ENCODE results near the gene AGAP1. TPM values are rescaled to one million over a fixed set of nuclear protein-coding genes. Genes with fewer than 3 reads are reported as not detected.

The AGAP1 gene
- polyA plus RNA-seq, 3 donors from 2014 or later, result 0.18 to 2.3 (median 0.21) TPM

GRCh38 chr2:235968616-235969324, 474.9 kb downstream of the AGAP1 start:
- H3K4me3 Mint-ChIP-seq, result no peak overlapping the region
- DNase-seq, result no peak
- H3K27ac Mint-ChIP-seq, result no peak overlapping the region
- no peaks in the 10 kb centered on the region for H3K9me3 Mint-ChIP-seq
- peaks cover 9 to 10% (median 9%) of the 10 kb centered on the region in 3 donors for H3K36me3 Mint-ChIP-seq
- H3K27me3 Mint-ChIP-seq (ENCODE audit: low read depth in 3 of 3), result peaks cover 0 to 2% (median 2%) of the 10 kb centered on the region in 3 donors
- H3K4me1 Mint-ChIP-seq, result no peaks in the 10 kb centered on the region

GRCh38 chr2:235970204-235971040, 476.6 kb downstream of the AGAP1 start:
- Mint-ChIP-seq H3K4me3 (no peak overlapping the region), H3K27me3 (ENCODE audit: low read depth in 3 of 3) (peaks cover 0 to 3% (median 2%) of the 10 kb centered on the region in 3 donors), H3K4me1 (no peaks in the 10 kb centered on the region), H3K36me3 (peaks cover 9 to 14% (median 13%) of the 10 kb centered on the region in 3 donors), H3K27ac (no peak overlapping the region), H3K9me3 (no peaks in the 10 kb centered on the region)
- DNase-seq, result no peak

- Mint-ChIP-seq H3K36me3 (peaks cover 6 to 13% (median 12%) of the 10 kb centered on the region in 3 donors), H3K27ac (no peak overlapping the region)
- DNase-seq, result no peak
Measured at GRCh38 chr2:235976516-235976915, 482.7 kb downstream of the AGAP1 start.

GRCh38 chr2:235976956-235977355, 483.1 kb downstream of the AGAP1 start:
- Mint-ChIP-seq H3K27me3 (ENCODE audit: low read depth in 3 of 3) (peaks cover 0 to 2% (median 2%) of the 10 kb centered on the region in 3 donors), H3K36me3 (peaks cover 6 to 13% (median 12%) of the 10 kb centered on the region in 3 donors), H3K4me1 (no peaks in the 10 kb centered on the region), H3K9me3 (no peaks in the 10 kb centered on the region), H3K27ac (no peak overlapping the region), H3K4me3 (no peak overlapping the region)
- no peak for DNase-seq

More at GRCh38 chr2:235976516-235976915, 482.7 kb downstream of the AGAP1 start:
- H3K4me3 Mint-ChIP-seq, result no peak overlapping the region
- H3K4me1 Mint-ChIP-seq, result no peaks in the 10 kb centered on the region
- no peaks in the 10 kb centered on the region for H3K9me3 Mint-ChIP-seq
- peaks cover 0 to 2% (median 2%) of the 10 kb centered on the region in 3 donors for H3K27me3 Mint-ChIP-seq (ENCODE audit: low read depth in 3 of 3)

GRCh38 chr2:235977445-235977844, 483.6 kb downstream of the AGAP1 start:
- Mint-ChIP-seq H3K36me3 (peaks cover 6 to 13% (median 12%) of the 10 kb centered on the region in 3 donors), H3K4me3 (no peak overlapping the region), H3K27me3 (ENCODE audit: low read depth in 3 of 3) (peaks cover 0 to 2% (median 2%) of the 10 kb centered on the region in 3 donors), H3K27ac (no peak overlapping the region), H3K9me3 (no peaks in the 10 kb centered on the region), H3K4me1 (no peaks in the 10 kb centered on the region)
- DNase-seq, result no peak

- Mint-ChIP-seq H3K36me3 (peaks cover 6 to 13% (median 12%) of the 10 kb centered on the region in 3 donors), H3K27ac (no peak overlapping the region), H3K4me1 (no peaks in the 10 kb centered on the region), H3K4me3 (no peak overlapping the region), H3K27me3 (ENCODE audit: low read depth in 3 of 3) (peaks cover 0 to 2% (median 2%) of the 10 kb centered on the region in 3 donors), H3K9me3 (no peaks in the 10 kb centered on the region)
- no peak for DNase-seq
Measured at GRCh38 chr2:235978022-235978421, 484.2 kb downstream of the AGAP1 start.

GRCh38 chr2:235979037-235979436, 485.2 kb downstream of the AGAP1 start:
- H3K9me3 Mint-ChIP-seq, result no peaks in the 10 kb centered on the region
- DNase-seq, result no peak
- H3K36me3 Mint-ChIP-seq, result peaks cover 6 to 20% (median 16%) of the 10 kb centered on the region in 3 donors
- H3K27ac Mint-ChIP-seq, result no peak overlapping the region
- no peak overlapping the region for H3K4me3 Mint-ChIP-seq
- H3K27me3 Mint-ChIP-seq (ENCODE audit: low read depth in 3 of 3), result peaks cover 0 to 2% (median 0%) of the 10 kb centered on the region in 3 donors
- no peaks in the 10 kb centered on the region for H3K4me1 Mint-ChIP-seq

GRCh38 chr2:235979753-235980435, 486.1 kb downstream of the AGAP1 start:
- Mint-ChIP-seq H3K27me3 (ENCODE audit: low read depth in 3 of 3) (peaks cover 0 to 4% (median 0%) of the 10 kb centered on the region in 3 donors), H3K4me3 (no peak overlapping the region), H3K27ac (no peak overlapping the region), H3K9me3 (no peaks in the 10 kb centered on the region), H3K4me1 (no peaks in the 10 kb centered on the region), H3K36me3 (peaks cover 10 to 16% (median 16%) of the 10 kb centered on the region in 3 donors)
- DNase-seq, result no peak

- H3K27ac Mint-ChIP-seq, result no peak overlapping the region
Measured at GRCh38 chr2:235981631-235982030, 487.8 kb downstream of the AGAP1 start.

GRCh38 chr2:235983016-235983415, 489.2 kb downstream of the AGAP1 start:
- Mint-ChIP-seq H3K4me3 (no peak overlapping the region), H3K4me1 (peaks cover 2 to 7% of the 10 kb centered on the region in 2 donors), H3K9me3 (no peaks in the 10 kb centered on the region), H3K36me3 (peaks cover 4 to 16% (median 8%) of the 10 kb centered on the region in 3 donors), H3K27ac (no peak overlapping the region), H3K27me3 (ENCODE audit: low read depth in 3 of 3) (peaks cover 0 to 4% (median 2%) of the 10 kb centered on the region in 3 donors)
- DNase-seq, result no peak

More at GRCh38 chr2:235981631-235982030, 487.8 kb downstream of the AGAP1 start:
- DNase-seq, result no peak
- Mint-ChIP-seq H3K9me3 (no peaks in the 10 kb centered on the region), H3K4me1 (peaks cover 2 to 7% of the 10 kb centered on the region in 2 donors), H3K27me3 (ENCODE audit: low read depth in 3 of 3) (peaks cover 0 to 4% (median 0%) of the 10 kb centered on the region in 3 donors), H3K36me3 (peaks cover 4 to 16% (median 8%) of the 10 kb centered on the region in 3 donors), H3K4me3 (no peak overlapping the region)

GRCh38 chr2:235984552-235984951, 490.7 kb downstream of the AGAP1 start:
- peaks cover 0 to 7% (median 2%) of the 10 kb centered on the region in 3 donors for H3K27me3 Mint-ChIP-seq (ENCODE audit: low read depth in 3 of 3)
- no peak overlapping the region for H3K27ac Mint-ChIP-seq
- DNase-seq, result no peak
- peaks cover 8 to 13% of the 10 kb centered on the region in 2 donors for H3K4me1 Mint-ChIP-seq
- peaks cover 4 to 12% (median 10%) of the 10 kb centered on the region in 3 donors for H3K36me3 Mint-ChIP-seq
- no peak overlapping the region for H3K4me3 Mint-ChIP-seq
- no peaks in the 10 kb centered on the region for H3K9me3 Mint-ChIP-seq

- no peak overlapping the region for H3K4me3 Mint-ChIP-seq
- H3K9me3 Mint-ChIP-seq, result no peaks in the 10 kb centered on the region
- H3K36me3 Mint-ChIP-seq, result peaks cover 4 to 14% (median 8%) of the 10 kb centered on the region in 3 donors
- H3K27ac Mint-ChIP-seq, result no peak overlapping the region
- H3K27me3 Mint-ChIP-seq (ENCODE audit: low read depth in 3 of 3), result peaks cover 0 to 7% (median 2%) of the 10 kb centered on the region in 3 donors
- no peak for DNase-seq
- H3K4me1 Mint-ChIP-seq, result peaks cover 8 to 13% of the 10 kb centered on the region in 2 donors
Measured at GRCh38 chr2:235986361-235986760, 492.5 kb downstream of the AGAP1 start.

GRCh38 chr2:235988271-235989015, 494.6 kb downstream of the AGAP1 start:
- H3K4me3 Mint-ChIP-seq, result no peak overlapping the region
- DNase-seq, result no peak
- H3K9me3 Mint-ChIP-seq, result no peaks in the 10 kb centered on the region
- H3K36me3 Mint-ChIP-seq, result peaks cover 4 to 10% (median 5%) of the 10 kb centered on the region in 3 donors
- peaks cover 8 to 13% of the 10 kb centered on the region in 2 donors for H3K4me1 Mint-ChIP-seq
- H3K27ac Mint-ChIP-seq, result no peak overlapping the region
- H3K27me3 Mint-ChIP-seq (ENCODE audit: low read depth in 3 of 3), result peaks cover 0 to 7% (median 2%) of the 10 kb centered on the region in 3 donors

Data from immature natural killer cell (primary cell).